GM23338 (cell line): ENCODE measurements around the gene CST9. TPM values are rescaled to one million over a fixed set of nuclear protein-coding genes. Genes with fewer than 3 reads are reported as not detected.

ENCODE experiments used
- ATAC-seq: fragments of 200-7000 bp; cut with Tn5 transposase; 3 replicates; pipeline ENCODE4 v1.9.1; 2020
- DNase-seq: peaks from one replicate; pipeline ENCODE4 v3.0.0-alpha.2; 2015; ENCODE audit warnings: low spot score
- H2AFZ ChIP-seq: fragments of 200-600 bp; sonication (generic); 2 replicates; pipeline ENCODE4 v1.8.0; 2016; ENCODE audit warnings: antibody characterized with exemption, mild to moderate bottlenecking, moderate library complexity
- H3F3A ChIP-seq: fragments of 200-600 bp; sonication (generic); replicated peaks from 2 replicates; pipeline ENCODE4 v1.8.0; 2017; ENCODE audit warnings: antibody characterized with exemption, mixed run types, low read depth
- H3K27ac ChIP-seq: fragments of 200-600 bp; sonication (generic); 2 replicates; pipeline ENCODE4 v1.6.1; 2016; ENCODE audit warnings: low read depth
- H3K27me3 ChIP-seq: fragments of 200-600 bp; sonication (generic); 2 replicates; pipeline ENCODE4 v1.8.0; 2016; ENCODE audit warnings: mild to moderate bottlenecking, mixed run types, moderate library complexity; ENCODE audit not compliant: insufficient read depth
- H3K36me3 ChIP-seq: fragments of 200-600 bp; sonication (generic); 2 replicates; pipeline ENCODE4 v1.8.0; 2016; ENCODE audit warnings: mild to moderate bottlenecking; ENCODE audit not compliant: insufficient read depth
- H3K4me1 ChIP-seq: fragments of 200-600 bp; sonication (generic); 2 replicates; pipeline ENCODE4 v1.8.0; 2016; ENCODE audit warnings: mild to moderate bottlenecking, moderate library complexity; ENCODE audit not compliant: insufficient read depth
- H3K4me2 ChIP-seq: fragments of 200-600 bp; sonication (generic); 2 replicates; pipeline ENCODE4 v1.7.1; 2017; ENCODE audit warnings: mixed run types
- H3K4me3 ChIP-seq: fragments of 200-600 bp; sonication (generic); 2 replicates; pipeline ENCODE4 v1.6.1; 2016; ENCODE audit warnings: mixed run types
- H3K79me2 ChIP-seq: fragments of 200-600 bp; sonication (generic); replicated peaks from 2 replicates; pipeline ENCODE4 v1.8.0; 2017; ENCODE audit warnings: mild to moderate bottlenecking; ENCODE audit not compliant: insufficient read depth
- H3K9me2 ChIP-seq: fragments of 200-600 bp; sonication (generic); 2 replicates; pipeline ENCODE4 v1.8.0; 2017; ENCODE audit not compliant: insufficient read depth
- H4K20me1 ChIP-seq: fragments of 200-600 bp; sonication (generic); replicated peaks from 2 replicates; pipeline ENCODE4 v1.8.0; 2017; ENCODE audit warnings: mild to moderate bottlenecking; ENCODE audit not compliant: insufficient read depth
- H3K27ac Mint-ChIP-seq: 2 replicates; pipeline ENCODE4 v1.8.0; 2020; ENCODE audit warnings: inconsistent platforms, mild to moderate bottlenecking, moderate library complexity, mixed read lengths
- H3K27me3 Mint-ChIP-seq: 3 replicates; pipeline ENCODE4 v1.8.0; 2022; ENCODE audit warnings: low read depth, mild to moderate bottlenecking, moderate library complexity, mixed read lengths, inconsistent platforms; ENCODE audit not compliant: insufficient read depth, poor library complexity
- H3K36me3 Mint-ChIP-seq: 3 replicates; pipeline ENCODE4 v1.8.0; 2021; ENCODE audit warnings: low read depth, mild to moderate bottlenecking, inconsistent platforms, moderate library complexity, mixed read lengths
- H3K4me1 Mint-ChIP-seq: 3 replicates; pipeline ENCODE4 v1.8.0; 2020; ENCODE audit warnings: mild to moderate bottlenecking, inconsistent platforms, mixed read lengths
- H3K4me3 Mint-ChIP-seq: 3 replicates; pipeline ENCODE4 v1.8.0; 2021; ENCODE audit warnings: moderate library complexity, mild to moderate bottlenecking, inconsistent platforms, mixed read lengths
- H3K9me3 Mint-ChIP-seq: 3 replicates; pipeline ENCODE4 v1.8.0; 2020; ENCODE audit warnings: moderate library complexity, mild to moderate bottlenecking, inconsistent platforms, mixed read lengths
- CREB1 ChIP-seq: fragments of 250-450 bp; sonication (Bioruptor Pico); IDR thresholded peaks from 2 replicates; pipeline ENCODE4 v1.5.0; 2020; ENCODE audit warnings: low read depth, mild to moderate bottlenecking, moderate library complexity
- EZH2 ChIP-seq: fragments of 200-600 bp; sonication (generic); IDR thresholded peaks from one replicate; pipeline ENCODE4 v1.8.0; 2017; ENCODE audit warnings: antibody characterized with exemption, mild to moderate bottlenecking, low read depth; ENCODE audit not compliant: unreplicated experiment
- EZH2phosphoT487 ChIP-seq: fragments of 200-600 bp; sonication (generic); IDR thresholded peaks from one replicate; pipeline ENCODE4 v1.8.1; 2018; ENCODE audit warnings: antibody characterized with exemption; ENCODE audit not compliant: unreplicated experiment
- POLR2AphosphoS5 ChIP-seq: IDR thresholded peaks from 2 replicates; pipeline ENCODE4 v1.6.1; 2016; ENCODE audit warnings: antibody characterized with exemption, low read depth
- ZNF114 ChIP-seq: fragments of 250-450 bp; sonication (Bioruptor Pico); IDR thresholded peaks from 2 replicates; pipeline ENCODE4 v1.5.0; 2020; ENCODE audit warnings: mild to moderate bottlenecking, moderate library complexity
- polyA plus RNA-seq: library from polyadenylated mRNA; unstranded; fragments of >200 nt; fragmentation: Nextera tagmentation; extraction: Ambion mirVana; gene quantifications from 2 replicates; pipeline ENCODE4 v1.2.1, GENCODE V29; 2016
- total RNA-seq: library from RNA; depleted of rRNA; stranded (reverse); fragments of >200 nt; shearing (Covaris generic); gene quantifications from 2 replicates; pipeline ENCODE4 v1.2.3, GENCODE V29; 2014
- TF ChIP-seq, protein P1 (sequence below): fragments of 250-450 bp; sonication (Bioruptor Pico); IDR thresholded peaks from 2 replicates; pipeline ENCODE4 v1.5.0; 2020; ENCODE audit warnings: mild to moderate bottlenecking, moderate library complexity

The CST9 gene
- total and polyA plus RNA-seq, 2 experiments from 2014 or later, result not detected

DNA sequence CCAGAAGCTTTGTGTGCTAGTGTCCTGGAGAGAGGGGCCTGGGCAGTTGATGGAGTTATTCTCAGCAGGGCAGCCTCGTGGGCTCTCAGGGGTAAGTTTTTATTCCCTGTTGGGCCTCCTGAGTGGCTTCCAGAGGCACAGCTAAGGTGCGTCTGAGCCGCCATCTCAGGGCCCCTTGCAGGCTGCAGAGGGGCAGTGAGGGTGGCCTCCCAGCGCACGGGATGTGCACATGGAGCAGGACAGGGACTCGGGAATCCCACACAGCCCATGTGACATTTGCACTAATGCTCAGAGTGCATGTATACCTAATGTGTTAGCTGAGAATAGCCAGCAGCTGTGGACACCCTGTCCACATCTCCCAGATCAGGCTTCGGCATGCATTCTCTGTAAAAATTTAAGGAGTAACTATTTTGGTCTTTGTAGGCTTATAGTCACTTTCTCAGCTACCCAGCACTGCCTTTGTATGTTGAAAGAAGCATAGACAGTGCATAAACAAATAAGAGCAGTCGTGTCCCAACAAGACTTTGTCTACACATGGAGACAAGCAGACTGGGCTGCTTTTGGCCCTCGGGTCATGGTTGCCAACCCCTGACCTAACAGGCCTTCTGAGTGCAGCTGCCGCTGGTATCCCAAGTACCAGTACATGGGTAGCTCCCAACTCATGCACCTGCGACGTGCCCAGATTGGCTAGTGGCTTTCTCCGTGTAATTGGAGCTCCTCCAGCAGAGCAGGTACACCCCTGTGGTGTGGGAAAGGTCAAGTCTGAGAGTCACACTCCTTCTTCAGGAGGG is 18.8 kb downstream of the CST9 start (continued):
- TF ChIP-seq, protein P1, sequence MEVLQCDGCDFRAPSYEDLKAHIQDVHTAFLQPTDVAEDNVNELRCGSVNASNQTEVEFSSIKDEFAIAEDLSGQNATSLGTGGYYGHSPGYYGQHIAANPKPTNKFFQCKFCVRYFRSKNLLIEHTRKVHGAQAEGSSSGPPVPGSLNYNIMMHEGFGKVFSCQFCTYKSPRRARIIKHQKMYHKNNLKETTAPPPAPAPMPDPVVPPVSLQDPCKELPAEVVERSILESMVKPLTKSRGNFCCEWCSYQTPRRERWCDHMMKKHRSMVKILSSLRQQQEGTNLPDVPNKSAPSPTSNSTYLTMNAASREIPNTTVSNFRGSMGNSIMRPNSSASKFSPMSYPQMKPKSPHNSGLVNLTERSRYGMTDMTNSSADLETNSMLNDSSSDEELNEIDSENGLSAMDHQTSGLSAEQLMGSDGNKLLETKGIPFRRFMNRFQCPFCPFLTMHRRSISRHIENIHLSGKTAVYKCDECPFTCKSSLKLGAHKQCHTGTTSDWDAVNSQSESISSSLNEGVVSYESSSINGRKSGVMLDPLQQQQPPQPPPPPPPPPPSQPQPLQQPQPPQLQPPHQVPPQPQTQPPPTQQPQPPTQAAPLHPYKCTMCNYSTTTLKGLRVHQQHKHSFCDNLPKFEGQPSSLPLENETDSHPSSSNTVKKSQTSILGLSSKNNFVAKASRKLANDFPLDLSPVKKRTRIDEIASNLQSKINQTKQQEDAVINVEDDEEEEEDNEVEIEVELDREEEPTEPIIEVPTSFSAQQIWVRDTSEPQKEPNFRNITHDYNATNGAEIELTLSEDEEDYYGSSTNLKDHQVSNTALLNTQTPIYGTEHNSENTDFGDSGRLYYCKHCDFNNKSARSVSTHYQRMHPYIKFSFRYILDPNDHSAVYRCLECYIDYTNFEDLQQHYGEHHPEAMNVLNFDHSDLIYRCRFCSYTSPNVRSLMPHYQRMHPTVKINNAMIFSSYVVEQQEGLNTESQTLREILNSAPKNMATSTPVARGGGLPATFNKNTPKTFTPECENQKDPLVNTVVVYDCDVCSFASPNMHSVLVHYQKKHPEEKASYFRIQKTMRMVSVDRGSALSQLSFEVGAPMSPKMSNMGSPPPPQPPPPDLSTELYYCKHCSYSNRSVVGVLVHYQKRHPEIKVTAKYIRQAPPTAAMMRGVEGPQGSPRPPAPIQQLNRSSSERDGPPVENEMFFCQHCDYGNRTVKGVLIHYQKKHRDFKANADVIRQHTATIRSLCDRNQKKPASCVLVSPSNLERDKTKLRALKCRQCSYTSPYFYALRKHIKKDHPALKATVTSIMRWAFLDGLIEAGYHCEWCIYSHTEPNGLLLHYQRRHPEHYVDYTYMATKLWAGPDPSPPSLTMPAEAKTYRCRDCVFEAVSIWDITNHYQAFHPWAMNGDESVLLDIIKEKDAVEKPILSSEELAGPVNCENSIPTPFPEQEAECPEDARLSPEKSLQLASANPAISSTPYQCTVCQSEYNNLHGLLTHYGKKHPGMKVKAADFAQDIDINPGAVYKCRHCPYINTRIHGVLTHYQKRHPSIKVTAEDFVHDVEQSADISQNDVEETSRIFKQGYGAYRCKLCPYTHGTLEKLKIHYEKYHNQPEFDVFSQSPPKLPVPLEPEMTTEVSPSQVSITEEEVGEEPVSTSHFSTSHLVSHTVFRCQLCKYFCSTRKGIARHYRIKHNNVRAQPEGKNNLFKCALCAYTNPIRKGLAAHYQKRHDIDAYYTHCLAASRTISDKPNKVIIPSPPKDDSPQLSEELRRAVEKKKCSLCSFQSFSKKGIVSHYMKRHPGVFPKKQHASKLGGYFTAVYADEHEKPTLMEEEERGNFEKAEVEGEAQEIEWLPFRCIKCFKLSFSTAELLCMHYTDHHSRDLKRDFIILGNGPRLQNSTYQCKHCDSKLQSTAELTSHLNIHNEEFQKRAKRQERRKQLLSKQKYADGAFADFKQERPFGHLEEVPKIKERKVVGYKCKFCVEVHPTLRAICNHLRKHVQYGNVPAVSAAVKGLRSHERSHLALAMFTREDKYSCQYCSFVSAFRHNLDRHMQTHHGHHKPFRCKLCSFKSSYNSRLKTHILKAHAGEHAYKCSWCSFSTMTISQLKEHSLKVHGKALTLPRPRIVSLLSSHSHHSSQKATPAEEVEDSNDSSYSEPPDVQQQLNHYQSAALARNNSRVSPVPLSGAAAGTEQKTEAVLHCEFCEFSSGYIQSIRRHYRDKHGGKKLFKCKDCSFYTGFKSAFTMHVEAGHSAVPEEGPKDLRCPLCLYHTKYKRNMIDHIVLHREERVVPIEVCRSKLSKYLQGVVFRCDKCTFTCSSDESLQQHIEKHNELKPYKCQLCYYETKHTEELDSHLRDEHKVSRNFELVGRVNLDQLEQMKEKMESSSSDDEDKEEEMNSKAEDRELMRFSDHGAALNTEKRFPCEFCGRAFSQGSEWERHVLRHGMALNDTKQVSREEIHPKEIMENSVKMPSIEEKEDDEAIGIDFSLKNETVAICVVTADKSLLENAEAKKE (CRISPR knock-in tag), result no peak
- no peak for TF ChIP-seq ZNF114
- no peak for TF ChIP-seq CREB1 (CRISPR knock-in tag)
- TF ChIP-seq EZH2, result no peak
- no peak for TF ChIP-seq POLR2AphosphoS5

DNA sequence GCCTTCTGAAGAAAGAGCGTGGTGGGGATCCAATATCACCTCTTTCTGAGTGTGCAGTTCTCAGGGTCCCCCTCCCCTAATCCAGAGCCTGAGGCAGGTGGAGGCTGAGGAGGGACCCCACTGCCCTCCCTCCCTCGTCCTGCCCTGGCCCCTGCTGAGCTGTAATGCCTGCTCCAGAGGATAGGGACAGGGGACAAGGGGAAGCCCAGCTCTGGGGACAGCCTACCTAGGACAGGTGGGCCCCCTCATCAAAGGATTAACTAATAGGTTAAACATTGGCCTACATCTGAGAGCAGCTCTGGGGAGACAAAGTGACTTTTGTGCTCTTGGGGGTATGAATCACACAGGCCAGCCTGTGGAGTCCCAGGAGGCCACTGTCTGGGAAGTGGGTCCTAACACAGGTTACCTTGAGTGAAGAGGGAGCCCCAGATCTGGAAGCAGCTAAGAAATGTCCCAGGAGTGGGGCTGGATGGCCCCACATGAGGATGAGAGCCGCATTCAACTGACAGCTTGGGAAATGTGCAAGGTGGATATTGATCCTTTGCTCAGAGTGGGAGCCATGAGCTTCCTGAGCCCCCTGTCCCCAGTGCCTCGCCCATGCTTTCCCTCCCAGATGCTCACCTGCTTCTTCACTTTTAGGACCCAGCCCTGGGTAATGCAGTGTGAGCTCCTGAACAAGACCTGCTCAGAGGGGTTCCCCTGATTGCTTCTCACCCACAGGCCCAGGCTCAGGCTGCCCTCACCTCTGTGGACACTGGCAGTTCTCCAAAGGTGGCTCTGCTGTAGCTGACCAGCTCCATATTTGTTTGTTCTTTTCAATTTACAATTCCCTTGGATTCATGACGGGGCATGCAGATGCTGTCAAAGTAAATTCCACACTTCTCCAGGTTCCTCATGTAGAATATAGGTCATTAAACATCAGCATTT is 19.6 kb downstream of the CST9 start:
- Histone ChIP-seq H3K27me3 (no peaks in the 10 kb centered on the region; the same call in 1 of the 2 replicates), H3F3A (no peaks in the 10 kb centered on the region), H2AFZ (no peak overlapping the region), H4K20me1 (no peaks in the 10 kb centered on the region), H3K27ac (no peak overlapping the region), H3K79me2 (no peaks in the 10 kb centered on the region), H3K36me3 (no peaks in the 10 kb centered on the region), H3K9me2 (peaks cover 13% of the 10 kb centered on the region; the same call in 1 of the 2 replicates), H3K4me1 (no peaks in the 10 kb centered on the region), H3K4me2 (no peak overlapping the region), H3K4me3 (no peak overlapping the region)
- ATAC-seq, result no peak
- peaks cover 20% of the 10 kb centered on the region for H3K27me3 Mint-ChIP-seq
- H3K36me3 Mint-ChIP-seq, result peaks cover 10% of the 10 kb centered on the region; the same call in 1 of the 3 replicates
- H3K27ac Mint-ChIP-seq, result no peak overlapping the region
- DNase-seq, result no peak
- no peak overlapping the region for H3K4me3 Mint-ChIP-seq
- peaks cover 20% of the 10 kb centered on the region for H3K9me3 Mint-ChIP-seq
- H3K4me1 Mint-ChIP-seq, result peaks cover 23% of the 10 kb centered on the region
- TF ChIP-seq EZH2phosphoT487 (no peak), ZNF114 (no peak), POLR2AphosphoS5 (no peak)
- TF ChIP-seq, protein P1 (CRISPR knock-in tag), result no peak
